CD4-positive, alpha-beta T cell (primary cell): Measurements from ENCODE around the gene RAI14. TPM values are rescaled to one million over a fixed set of nuclear protein-coding genes. Genes with fewer than 3 reads are reported as not detected.

ENCODE experiments used
- ATAC-seq: fragments of 200-7000 bp; cut with Tn5 transposase; one replicate; pipeline ENCODE4 v1.10.0; 2022; ENCODE audit warnings: mild to moderate bottlenecking; ENCODE audit not compliant: poor library complexity
- CTCF ChIA-PET: fragments of 350-600 bp; sonication (Branson Sonifier 250); formaldehyde crosslinking; loops from one replicate; lab custom pipeline; 2021; ENCODE audit warnings: antibody characterized with exemption, inconsistent platforms; lab: Charles Lee
- POLR2A ChIA-PET: fragments of 350-600 bp; sonication (Branson Sonifier 250); formaldehyde crosslinking; loops from one replicate; lab custom pipeline; 2021; ENCODE audit warnings: antibody characterized with exemption, inconsistent platforms; lab: Charles Lee
- DNase-seq, 14 experiments: peaks; one replicate each; pipeline ENCODE4 v3.0.0-alpha.2; 2013 to 2020; ENCODE audit warnings: mixed read lengths in 2 of 14
- H3K27ac ChIP-seq, 2 donors: one replicate each; pipeline versions ENCODE4 v1.5.1 to v1.7.0; 2013; ENCODE audit warnings: low read length in 2 of 2, low read depth in 1 of 2, mild to moderate bottlenecking in 1 of 2
- H3K27me3 ChIP-seq, 2 experiments: 1 replicate in 1 of 2; 2 replicates in 1 of 2; pipeline versions ENCODE4 v1.6.1 to v1.7.0; 2013; ENCODE audit warnings: low read length in 2 of 2, control low read depth in 1 of 2, mild to moderate bottlenecking in 1 of 2, moderate library complexity in 1 of 2; ENCODE audit not compliant: insufficient read depth in 2 of 2, control insufficient read depth in 1 of 2
- H3K36me3 ChIP-seq: one replicate; pipeline ENCODE4 v1.6.1; 2013; ENCODE audit warnings: low read length, control low read depth; ENCODE audit not compliant: insufficient read depth
- H3K4me1 ChIP-seq: one replicate; pipeline ENCODE4 v1.6.1; 2013; ENCODE audit warnings: low read length, control low read depth; ENCODE audit not compliant: insufficient read depth
- H3K4me3 ChIP-seq: one replicate; pipeline ENCODE4 v1.5.1; 2013; ENCODE audit warnings: mild to moderate bottlenecking, low read length, moderate library complexity
- H3K9me3 ChIP-seq, 2 experiments: 1 replicate in 1 of 2; 2 replicates in 1 of 2; pipeline versions ENCODE4 v1.6.1 to v1.7.0; 2013; ENCODE audit warnings: low read length in 2 of 2, mild to moderate bottlenecking in 2 of 2, control low read depth in 1 of 2, moderate library complexity in 1 of 2; ENCODE audit not compliant: control insufficient read depth in 1 of 2, insufficient read depth in 1 of 2
- H3K27ac Mint-ChIP-seq: one replicate; pipeline ENCODE4 v1.8.0; 2020; ENCODE audit warnings: mixed read lengths
- H3K27me3 Mint-ChIP-seq: one replicate; pipeline ENCODE4 v1.8.0; 2021; ENCODE audit warnings: mixed read lengths
- H3K36me3 Mint-ChIP-seq: one replicate; pipeline ENCODE4 v1.8.0; 2021; ENCODE audit warnings: low read depth, mixed read lengths
- H3K4me1 Mint-ChIP-seq: one replicate; pipeline ENCODE4 v1.8.0; 2021; ENCODE audit warnings: low read depth, mixed read lengths
- H3K4me3 Mint-ChIP-seq: one replicate; pipeline ENCODE4 v1.8.0; 2020; ENCODE audit warnings: mild to moderate bottlenecking, mixed read lengths
- H3K9me3 Mint-ChIP-seq: one replicate; pipeline ENCODE4 v1.8.0; 2020; ENCODE audit warnings: mixed read lengths
- intact Hi-C, 2 experiments: fragments of 100-400 bp; cut with DNase I in 1 of 2; cut with micrococcal nuclease in 1 of 2; formaldehyde crosslinking; loops; one replicate each; pipeline versions ENCODE4 v1.15.1 to v1.9.0; 2023 to 2025; cut with DNase I, micrococcal nuclease
- total RNA-seq, 174 experiments: library from RNA in 2 of 174; stranded (reverse) in 2 of 174; gene quantifications; one replicate each; pipeline ENCODE4 v1.2.3 and lab custom pipeline; 2021 to 2026
- TF ChIP-seq, protein P1 (sequence below): fragments of 200-600 bp; IDR thresholded peaks from one replicate; pipeline ENCODE4 v1.8.0; 2022; ENCODE audit warnings: antibody characterized with exemption, mild to moderate bottlenecking

Gene RAI14
- total RNA-seq, 2 experiments from 2014 or later, result 0.20 to 0.60 TPM

- H3K4me1 ChIP-seq, result no peaks in the 10 kb centered on the region
- POLR2A ChIA-PET, result no interaction called here
- Mint-ChIP-seq H3K4me1 (no peaks in the 10 kb centered on the region), H3K27me3 (no peaks in the 10 kb centered on the region), H3K36me3 (no peaks in the 10 kb centered on the region), H3K27ac (no peak overlapping the region), H3K4me3 (no peak overlapping the region), H3K9me3 (peaks cover 2% of the 10 kb centered on the region)
- no peaks in the 10 kb centered on the region for H3K36me3 ChIP-seq
- DNase-seq (no peak), ATAC-seq (no peak)
- CTCF ChIA-PET, result no interaction called here
- TF ChIP-seq, protein P1, sequence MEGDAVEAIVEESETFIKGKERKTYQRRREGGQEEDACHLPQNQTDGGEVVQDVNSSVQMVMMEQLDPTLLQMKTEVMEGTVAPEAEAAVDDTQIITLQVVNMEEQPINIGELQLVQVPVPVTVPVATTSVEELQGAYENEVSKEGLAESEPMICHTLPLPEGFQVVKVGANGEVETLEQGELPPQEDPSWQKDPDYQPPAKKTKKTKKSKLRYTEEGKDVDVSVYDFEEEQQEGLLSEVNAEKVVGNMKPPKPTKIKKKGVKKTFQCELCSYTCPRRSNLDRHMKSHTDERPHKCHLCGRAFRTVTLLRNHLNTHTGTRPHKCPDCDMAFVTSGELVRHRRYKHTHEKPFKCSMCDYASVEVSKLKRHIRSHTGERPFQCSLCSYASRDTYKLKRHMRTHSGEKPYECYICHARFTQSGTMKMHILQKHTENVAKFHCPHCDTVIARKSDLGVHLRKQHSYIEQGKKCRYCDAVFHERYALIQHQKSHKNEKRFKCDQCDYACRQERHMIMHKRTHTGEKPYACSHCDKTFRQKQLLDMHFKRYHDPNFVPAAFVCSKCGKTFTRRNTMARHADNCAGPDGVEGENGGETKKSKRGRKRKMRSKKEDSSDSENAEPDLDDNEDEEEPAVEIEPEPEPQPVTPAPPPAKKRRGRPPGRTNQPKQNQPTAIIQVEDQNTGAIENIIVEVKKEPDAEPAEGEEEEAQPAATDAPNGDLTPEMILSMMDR, result no peak
- no peaks in the 10 kb centered on the region for H3K9me3 ChIP-seq
- H3K27ac ChIP-seq, result no peak overlapping the region
- intact Hi-C loops, result no loop called here
- H3K27me3 ChIP-seq, result no peaks in the 10 kb centered on the region
- no peak overlapping the region for H3K4me3 ChIP-seq
Measured at GRCh38 chr5:34632807-34633422, 23.2 kb upstream of the RAI14 start.

- H3K4me3 ChIP-seq, result no peak overlapping the region
- intact Hi-C loops, result no loop called here
- H3K27me3 ChIP-seq, result no peaks in the 10 kb centered on the region
- TF ChIP-seq, protein P1, result no peak
- DNase-seq, result no peak
- H3K36me3 ChIP-seq, result no peaks in the 10 kb centered on the region
- H3K4me1 Mint-ChIP-seq, result no peaks in the 10 kb centered on the region
- peaks cover 14% of the 10 kb centered on the region for H3K27me3 Mint-ChIP-seq
- H3K9me3 Mint-ChIP-seq, result peaks cover 2% of the 10 kb centered on the region
- H3K36me3 Mint-ChIP-seq, result no peaks in the 10 kb centered on the region
- no peak overlapping the region for H3K4me3 Mint-ChIP-seq
- ChIA-PET CTCF (no interaction called here), POLR2A (no interaction called here)
- no peak overlapping the region for H3K27ac Mint-ChIP-seq
- H3K27ac ChIP-seq, result no peak overlapping the region
- ATAC-seq, result no peak
- no peaks in the 10 kb centered on the region for H3K9me3 ChIP-seq
- no peaks in the 10 kb centered on the region for H3K4me1 ChIP-seq
Measured at GRCh38 chr5:34639852-34640626, 16.1 kb upstream of the RAI14 start.

DNA sequence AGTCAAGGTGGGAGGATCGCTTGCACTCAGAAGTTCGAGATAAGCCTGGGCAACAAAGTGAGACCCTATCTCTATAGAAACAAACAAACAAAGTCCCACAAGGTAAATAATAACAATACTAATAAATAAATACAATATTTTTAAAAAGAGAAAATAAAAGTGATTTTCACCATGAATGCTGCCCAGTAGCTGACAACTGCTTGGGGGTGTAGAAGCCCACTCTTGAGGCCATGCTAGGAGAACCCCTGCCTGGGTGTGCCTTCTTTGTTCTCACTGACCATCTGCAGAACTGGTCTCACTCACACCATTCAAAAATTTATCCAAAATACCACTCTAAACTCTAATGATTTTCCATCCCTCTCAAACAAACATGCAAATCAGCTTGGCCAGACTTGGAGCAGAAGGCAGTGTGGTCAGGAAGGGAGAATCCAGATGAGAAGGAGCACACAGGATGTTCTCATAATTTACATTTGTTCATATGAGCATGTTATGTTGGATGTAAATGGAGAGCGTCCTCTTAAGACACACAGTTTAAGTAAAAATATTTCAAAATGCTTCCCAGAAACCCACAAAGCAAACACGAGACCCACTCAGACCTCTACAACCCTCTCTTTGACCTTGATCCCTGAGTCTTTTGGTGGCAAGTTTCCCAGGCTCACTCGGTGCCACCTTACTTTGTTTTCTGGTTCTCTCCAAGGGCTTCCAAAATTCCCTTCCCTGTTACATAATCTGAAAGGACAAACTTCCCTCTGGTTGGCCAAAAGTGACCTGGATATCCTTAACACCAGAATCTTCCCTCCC, 7.9 kb upstream of the RAI14 start:
- H3K27ac Mint-ChIP-seq, result no peak overlapping the region
- no peaks in the 10 kb centered on the region for H3K4me1 ChIP-seq
- TF ChIP-seq, protein P1, result no peak
- no peaks in the 10 kb centered on the region for H3K36me3 Mint-ChIP-seq
- H3K4me3 Mint-ChIP-seq, result no peak overlapping the region
- ChIA-PET CTCF (interaction anchor here (1.1 kb wide), 1 partner anchor 40 kb away, joined by 3 read pairs; no protein-coding TSS in a partner anchor), POLR2A (no interaction called here)
- DNase-seq (no peak), ATAC-seq (no peak)
- no peaks in the 10 kb centered on the region for H3K9me3 ChIP-seq
- no peaks in the 10 kb centered on the region for H3K4me1 Mint-ChIP-seq
- H3K4me3 ChIP-seq, result no peak overlapping the region
- intact Hi-C loops, result no loop called here
- peaks cover 35% of the 10 kb centered on the region for H3K27me3 Mint-ChIP-seq
- peaks cover 3 to 6% of the 10 kb centered on the region in 2 experiments for H3K27me3 ChIP-seq
- H3K36me3 ChIP-seq, result no peaks in the 10 kb centered on the region
- H3K9me3 Mint-ChIP-seq, result peaks cover 1% of the 10 kb centered on the region
- no peak overlapping the region for H3K27ac ChIP-seq
